HUES64 (cell line): ENCODE data around the gene KRTAP4-16.
"Not testable (repeated sequence)": the region's sequence is repeated elsewhere in the genome, so short reads cannot be mapped to it uniquely, and the experiment has no call there.

ENCODE experiments used
- H3K27ac ChIP-seq: 2 replicates; pipeline ENCODE4 v1.7.0; 2013; ENCODE audit warnings: low read depth, low read length, inconsistent platforms
- H3K27me3 ChIP-seq: 2 replicates; pipeline ENCODE4 v1.6.1; 2013; ENCODE audit warnings: mild to moderate bottlenecking, low read length; ENCODE audit not compliant: insufficient read depth
- H3K36me3 ChIP-seq: 2 replicates; pipeline ENCODE4 v1.6.1; 2013; ENCODE audit warnings: mild to moderate bottlenecking, low read length; ENCODE audit not compliant: insufficient read depth
- H3K4me1 ChIP-seq: 2 replicates; pipeline ENCODE4 v1.6.1; 2013; ENCODE audit warnings: mild to moderate bottlenecking, low read length, moderate library complexity; ENCODE audit not compliant: insufficient read depth
- H3K4me3 ChIP-seq: 2 replicates; pipeline ENCODE4 v1.5.1; 2013; ENCODE audit warnings: mild to moderate bottlenecking, low read length, moderate library complexity
- H3K9ac ChIP-seq: 2 replicates; pipeline ENCODE4 v1.6.1; 2013; ENCODE audit warnings: mild to moderate bottlenecking, low read depth, low read length
- H3K9me3 ChIP-seq: 2 replicates; pipeline ENCODE4 v1.6.1; 2013; ENCODE audit warnings: low read depth, low read length; ENCODE audit not compliant: insufficient read depth
- WGBS: fragments of 150-250, 120-280 bp; methylation state at CpG from one replicate; pipeline ENCODE4 v1.1.7; 2013; ENCODE audit warnings: missing lambda C conversion rate; 5-methylcytosine and 5-hydroxymethylcytosine counted together

KRTAP4-16 gene

DNA sequence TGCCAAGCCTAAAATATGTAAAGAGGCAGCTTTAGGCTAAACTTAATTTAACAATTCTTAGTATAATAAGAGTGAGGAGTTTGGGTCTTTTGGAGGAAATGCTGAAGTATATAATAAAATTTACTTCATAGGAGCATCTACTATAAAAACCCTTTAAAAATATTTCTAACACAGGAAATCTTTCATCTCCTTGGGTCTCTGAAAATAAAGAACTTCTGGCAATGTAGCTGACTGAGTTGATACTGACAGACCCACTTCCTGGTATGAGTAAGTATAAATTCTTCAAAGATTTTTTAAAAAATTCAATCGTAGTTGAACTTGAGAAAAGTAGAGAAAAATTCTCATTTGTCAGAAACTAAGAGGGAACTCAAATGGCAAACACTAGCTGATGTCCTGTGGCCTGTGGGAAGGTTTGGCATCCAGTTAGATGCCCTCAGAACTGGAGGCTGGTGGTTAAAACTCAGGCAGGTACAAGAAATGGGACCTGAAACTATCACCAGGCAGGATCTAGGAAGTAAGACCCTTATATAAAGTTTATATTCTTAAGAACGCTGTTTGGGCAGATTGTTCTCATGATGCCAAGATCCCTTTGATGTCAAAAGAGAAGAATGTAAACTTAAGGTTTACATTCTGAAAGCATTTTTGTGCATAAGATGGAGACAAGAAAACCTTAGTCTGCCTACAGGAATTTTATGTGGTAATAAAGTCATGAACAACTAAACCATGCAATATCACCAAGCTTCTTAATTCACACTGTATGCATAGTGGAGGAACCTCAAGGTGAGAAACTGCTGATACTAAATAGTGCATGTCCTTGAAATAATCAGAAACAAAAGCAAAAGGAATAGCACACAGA lies 32.1 kb upstream of the KRTAP4-16 start:
- Histone ChIP-seq H3K27ac (no peak overlapping the region), H3K4me1 (no peaks in the 10 kb centered on the region), H3K9ac (no peak overlapping the region), H3K9me3 (0 out of 2 replicates have a peak, but pooled peaks cover 4% of the 10 kb centered on the region), H3K4me3 (no peak overlapping the region), H3K27me3 (no peaks in the 10 kb centered on the region), H3K36me3 (no peaks in the 10 kb centered on the region)
- 97% methylated on average over 2 of the region's 2 CpGs for WGBS

- Histone ChIP-seq H3K4me3 (no peak overlapping the region), H3K36me3 (no peaks in the 10 kb centered on the region), H3K9me3 (no peaks in the 10 kb centered on the region), H3K4me1 (no peaks in the 10 kb centered on the region), H3K27me3 (no peaks in the 10 kb centered on the region), H3K9ac (no peak overlapping the region), H3K27ac (no peak overlapping the region)
- 96% methylated on average over 3 of the region's 3 CpGs for WGBS
Observed at GRCh38 chr17:41131979-41132378, 30.0 kb upstream of the KRTAP4-16 start.

GRCh38 chr17:41127371-41127770 lies 25.4 kb upstream of the KRTAP4-16 start:
- Histone ChIP-seq H3K9me3 (peaks cover 3% of the 10 kb centered on the region; the same call in 1 of the 2 replicates), H3K4me3 (no peak overlapping the region), H3K4me1 (no peaks in the 10 kb centered on the region), H3K27me3 (no peaks in the 10 kb centered on the region), H3K9ac (no peak overlapping the region), H3K36me3 (no peaks in the 10 kb centered on the region), H3K27ac (no peak overlapping the region)
- 100% methylated on average over 1 of the region's 1 CpG for WGBS

GRCh38 chr17:41126412-41126811 lies 24.4 kb upstream of the KRTAP4-16 start:
- Histone ChIP-seq H3K4me1 (no peaks in the 10 kb centered on the region), H3K36me3 (no peaks in the 10 kb centered on the region), H3K27ac (no peak overlapping the region), H3K9me3 (peaks cover 5% of the 10 kb centered on the region; the same call in 1 of the 2 replicates), H3K4me3 (no peak overlapping the region), H3K27me3 (no peaks in the 10 kb centered on the region), H3K9ac (no peak overlapping the region)
- WGBS = no CpG with 5 or more reads among the region's 3 CpGs

GRCh38 chr17:41125064-41125463 lies 23.1 kb upstream of the KRTAP4-16 start:
- H3K27me3 ChIP-seq = no peaks in the 10 kb centered on the region
- H3K4me3 ChIP-seq = no peak overlapping the region
- no peaks in the 10 kb centered on the region for H3K36me3 ChIP-seq
- H3K4me1 ChIP-seq = no peaks in the 10 kb centered on the region
- H3K9me3 ChIP-seq = peaks cover 5% of the 10 kb centered on the region; the same call in 1 of the 2 replicates
- H3K27ac ChIP-seq = no peak overlapping the region
- WGBS = 100% methylated on average over 1 of the region's 2 CpGs
- no peak overlapping the region for H3K9ac ChIP-seq

DNA sequence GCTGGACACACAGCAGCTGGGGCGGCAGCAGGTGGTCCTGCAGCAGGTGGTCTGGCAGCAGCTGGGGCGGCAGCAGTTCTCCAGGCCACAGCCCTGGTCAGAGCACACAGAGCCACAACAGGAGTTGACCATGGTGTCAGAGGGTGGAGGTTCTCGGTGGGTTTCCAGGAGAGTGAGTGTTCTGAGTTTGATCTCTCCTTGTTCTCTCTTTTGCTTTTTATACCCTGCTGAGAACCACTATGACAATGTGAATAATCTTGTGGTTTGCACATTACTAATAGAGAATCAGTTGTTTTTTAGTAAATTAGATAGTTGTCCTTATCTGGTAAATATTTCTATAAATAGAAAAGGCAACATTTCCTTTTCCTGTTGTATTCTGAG lies 22.0 kb upstream of the KRTAP4-16 start, which contains the start of gene KRTAP4-12:
TSS of gene KRTAP4-12 (minus strand) at position 192 of the 381 bp plus-strand sequence. CDS start at position 132, 60 bp downstream.
- H3K27me3 ChIP-seq, H3K36me3 ChIP-seq, H3K9ac ChIP-seq, H3K4me1 ChIP-seq, H3K9me3 ChIP-seq, H3K27ac ChIP-seq, H3K4me3 ChIP-seq: not testable (repeated sequence)
- 82% methylated on average over 3 of the region's 3 CpGs for WGBS

DNA sequence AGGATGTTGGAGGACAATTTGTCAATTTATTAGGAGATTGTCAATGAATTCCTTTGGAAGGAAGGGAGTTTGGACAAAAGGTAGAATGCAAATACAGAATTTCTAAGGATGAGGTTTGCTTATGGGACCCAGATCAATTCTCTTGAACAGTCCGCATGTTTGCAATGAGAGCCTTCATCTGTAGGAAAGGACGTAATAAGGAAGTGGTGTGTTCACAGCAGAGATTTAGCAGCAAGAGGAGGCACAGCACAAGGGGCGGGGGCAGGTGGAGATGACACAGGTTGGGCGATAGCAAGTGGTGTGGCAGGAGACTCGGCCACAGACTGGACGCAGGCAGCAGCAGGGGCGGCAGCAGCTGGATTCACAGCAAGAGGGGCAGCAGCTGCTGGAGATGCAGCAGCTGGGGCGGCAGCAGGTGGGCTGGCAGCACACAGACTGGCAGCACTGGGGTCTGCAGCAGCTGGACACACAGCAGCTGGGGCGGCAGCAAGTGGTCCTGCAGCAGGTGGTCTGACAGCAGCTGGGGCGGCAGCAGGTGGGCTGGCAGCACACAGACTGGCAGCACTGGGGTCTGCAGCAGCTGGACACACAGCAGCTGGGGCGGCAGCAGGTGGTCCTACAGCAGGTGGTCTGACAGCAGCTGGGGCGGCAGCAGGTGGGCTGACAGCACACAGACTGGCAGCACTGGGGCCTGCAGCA lies 21.4 kb upstream of the KRTAP4-16 start:
- not testable (repeated sequence) for H3K4me3 ChIP-seq

GRCh38 chr17:41121742-41122141 lies 19.7 kb upstream of the KRTAP4-16 start:
- Histone ChIP-seq H3K4me3 (no peak overlapping the region), H3K27me3 (no peaks in the 10 kb centered on the region), H3K9me3 (peaks cover 5% of the 10 kb centered on the region; the same call in 1 of the 2 replicates), H3K36me3 (no peaks in the 10 kb centered on the region), H3K27ac (no peak overlapping the region), H3K9ac (no peak overlapping the region), H3K4me1 (no peaks in the 10 kb centered on the region)
- WGBS = 91% methylated on average over 2 of the region's 2 CpGs

More for the DNA sequence above, 21.4 kb upstream of the KRTAP4-16 start:
- H3K9me3 ChIP-seq, H3K4me1 ChIP-seq, H3K9ac ChIP-seq, H3K27ac ChIP-seq, H3K27me3 ChIP-seq, H3K36me3 ChIP-seq: not testable (repeated sequence)
- 86% methylated on average over 12 of the region's 12 CpGs for WGBS

GRCh38 chr17:41119696-41120690 lies 18.0 kb upstream of the KRTAP4-16 start:
- H3K27me3 ChIP-seq, H3K4me1 ChIP-seq, H3K4me3 ChIP-seq, H3K9ac ChIP-seq, H3K27ac ChIP-seq, H3K9me3 ChIP-seq, H3K36me3 ChIP-seq: not testable (repeated sequence)
- WGBS = 89% methylated on average over 10 of the region's 11 CpGs

DNA sequence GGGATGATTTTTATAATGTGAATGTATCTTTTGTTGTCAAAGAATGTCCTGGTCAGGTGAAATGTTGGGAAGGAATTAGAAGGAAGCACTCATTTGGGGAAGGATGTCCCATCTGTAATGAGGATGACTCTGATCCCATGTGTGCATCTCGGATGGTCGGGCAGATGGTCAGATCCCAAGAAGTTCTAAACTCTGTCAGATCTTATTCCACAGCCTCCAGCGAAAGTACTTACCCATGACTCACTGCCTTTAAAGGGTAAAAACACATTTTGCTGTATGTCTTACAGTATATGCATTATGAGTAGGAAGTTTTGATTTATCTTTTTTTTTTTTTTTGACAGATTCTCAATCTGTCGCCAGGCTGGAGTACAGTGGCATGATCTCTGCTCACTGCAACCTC lies 16.7 kb upstream of the KRTAP4-16 start:
- H3K27ac ChIP-seq = no peak overlapping the region

More for the DNA sequence above, 16.7 kb upstream of the KRTAP4-16 start:
- Histone ChIP-seq H3K4me3 (no peak overlapping the region), H3K27me3 (no peaks in the 10 kb centered on the region), H3K36me3 (no peaks in the 10 kb centered on the region), H3K9me3 (peaks cover 7% of the 10 kb centered on the region; the same call in 1 of the 2 replicates), H3K9ac (no peak overlapping the region), H3K4me1 (no peaks in the 10 kb centered on the region)
- 95% methylated on average over 4 of the region's 4 CpGs for WGBS
